Skeletal muscle tissue (tissue), 4 donors: Measurements from ENCODE around the gene VWF. TPM values are rescaled to one million over a fixed set of nuclear protein-coding genes. Genes with fewer than 3 reads are reported as not detected.

ENCODE experiments used
- H3K27ac ChIP-seq: one replicate; pipeline ENCODE4 v1.7.0; 2013; ENCODE audit warnings: mild to moderate bottlenecking, low read depth, low read length, inconsistent platforms
- H3K27me3 ChIP-seq, 3 donors: one replicate each; pipeline ENCODE4 v1.7.0; 2013; ENCODE audit warnings: low read length in 3 of 3; ENCODE audit not compliant: control insufficient read depth in 3 of 3, insufficient read depth in 3 of 3
- H3K36me3 ChIP-seq, 3 donors: one replicate each; pipeline ENCODE4 v1.7.0; 2013; ENCODE audit warnings: low read length in 3 of 3; ENCODE audit not compliant: control insufficient read depth in 3 of 3, insufficient read depth in 3 of 3
- H3K4me1 ChIP-seq, 3 donors: one replicate each; pipeline ENCODE4 v1.7.0; 2013; ENCODE audit warnings: low read length in 3 of 3, mild to moderate bottlenecking in 3 of 3; ENCODE audit not compliant: control insufficient read depth in 3 of 3, insufficient read depth in 3 of 3
- H3K4me3 ChIP-seq, 3 donors: one replicate each; pipeline ENCODE4 v1.7.0; 2013; ENCODE audit warnings: low read length in 3 of 3
- H3K9ac ChIP-seq, 3 donors: one replicate each; pipeline ENCODE4 v1.7.0; 2013; ENCODE audit warnings: low read length in 3 of 3, mild to moderate bottlenecking in 3 of 3, moderate library complexity in 2 of 3, low read depth in 1 of 3
- H3K9me3 ChIP-seq, 3 donors: one replicate each; pipeline ENCODE4 v1.7.0; 2013; ENCODE audit warnings: low read length in 3 of 3; ENCODE audit not compliant: control insufficient read depth in 3 of 3
- total RNA-seq: library from RNA; depleted of rRNA; stranded (reverse); fragments of >200 nt; gene quantifications from one replicate; pipeline ENCODE4 v1.2.3, GENCODE V29; 2014
- donor health status: Osteomylitis.

Gene VWF
- total RNA-seq, 1 donor from 2014 or later, result 58.5 TPM

DNA sequence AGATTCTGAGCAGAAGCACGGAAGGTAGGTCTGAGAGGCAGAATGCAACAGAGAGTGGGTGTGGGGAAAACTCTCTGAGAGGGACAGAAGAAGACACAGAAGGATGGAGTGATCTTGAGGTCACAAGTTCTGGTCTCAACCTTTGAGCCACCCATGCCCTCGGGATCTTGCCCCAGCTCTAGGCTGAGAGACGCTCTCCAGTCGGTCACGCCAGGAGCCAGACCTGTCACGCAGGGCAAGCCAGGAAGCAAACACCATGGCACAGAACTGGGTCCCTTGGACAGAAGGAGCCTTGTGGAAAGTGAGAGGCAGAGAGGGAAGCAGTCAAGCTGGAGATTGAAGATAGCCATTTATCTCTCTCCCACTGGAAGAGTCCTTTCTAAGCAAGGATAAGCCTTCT, 79.0 kb downstream of the VWF start:
- Histone ChIP-seq H3K27me3 (peaks cover 4 to 13% (median 6%) of the 10 kb centered on the region in 3 donors), H3K9ac (no peak overlapping the region), H3K27ac (no peak overlapping the region), H3K9me3 (no peaks in the 10 kb centered on the region), H3K4me3 (no peak overlapping the region), H3K4me1 (no peaks in the 10 kb centered on the region), H3K36me3 (peaks cover 0 to 2% (median 0%) of the 10 kb centered on the region in 3 donors)

DNA sequence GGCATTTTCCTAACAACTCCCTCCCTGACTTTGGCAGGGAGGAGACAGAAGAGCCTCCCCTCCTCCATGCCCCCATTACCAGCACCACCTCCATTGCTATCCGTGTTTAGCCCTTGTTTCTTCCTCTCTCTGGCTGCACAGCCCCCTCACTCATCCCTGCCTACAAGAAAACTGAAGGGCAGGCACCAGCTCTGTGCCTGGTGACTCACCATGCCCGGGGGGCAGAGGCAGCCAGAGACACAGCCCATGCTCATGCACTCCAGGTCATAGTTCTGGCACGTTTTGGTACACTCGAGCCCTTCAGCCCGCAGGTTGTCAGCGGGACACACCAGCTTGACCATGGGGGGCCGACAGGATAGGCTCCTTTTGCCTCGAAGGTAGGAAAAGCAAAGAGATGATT, 80.4 kb downstream of the VWF start:
- Histone ChIP-seq H3K36me3 (peaks cover 0 to 2% (median 0%) of the 10 kb centered on the region in 3 donors), H3K9ac (no peak overlapping the region), H3K27me3 (peaks cover 4 to 13% (median 6%) of the 10 kb centered on the region in 3 donors), H3K27ac (no peak overlapping the region), H3K9me3 (no peaks in the 10 kb centered on the region), H3K4me3 (no peak overlapping the region), H3K4me1 (no peaks in the 10 kb centered on the region)

DNA sequence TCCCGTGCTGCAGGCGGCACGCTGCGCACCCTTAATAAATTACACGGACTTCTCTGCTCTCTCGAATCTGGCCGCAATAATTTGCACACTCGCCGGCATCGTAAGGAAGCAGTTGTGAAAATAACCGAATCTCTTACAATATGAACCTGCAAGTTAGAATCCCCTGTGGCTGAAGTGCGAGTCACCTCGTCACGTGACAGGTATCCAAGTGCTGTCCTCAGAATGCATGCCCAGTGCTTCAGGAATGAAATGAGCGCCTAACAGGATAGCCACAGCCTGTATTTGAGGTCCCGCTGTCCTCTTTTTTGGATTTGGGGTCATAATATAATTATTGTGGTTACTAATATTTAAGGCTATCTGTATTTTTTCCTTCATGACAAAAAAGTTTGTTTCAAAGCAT, 82.0 kb downstream of the VWF start:
- Histone ChIP-seq H3K4me3 (no peak overlapping the region), H3K36me3 (peaks cover 0 to 4% (median 0%) of the 10 kb centered on the region in 3 donors), H3K27ac (no peak overlapping the region), H3K27me3 (peaks cover 4 to 16% (median 6%) of the 10 kb centered on the region in 3 donors), H3K4me1 (no peaks in the 10 kb centered on the region), H3K9me3 (no peaks in the 10 kb centered on the region), H3K9ac (no peak overlapping the region)

DNA sequence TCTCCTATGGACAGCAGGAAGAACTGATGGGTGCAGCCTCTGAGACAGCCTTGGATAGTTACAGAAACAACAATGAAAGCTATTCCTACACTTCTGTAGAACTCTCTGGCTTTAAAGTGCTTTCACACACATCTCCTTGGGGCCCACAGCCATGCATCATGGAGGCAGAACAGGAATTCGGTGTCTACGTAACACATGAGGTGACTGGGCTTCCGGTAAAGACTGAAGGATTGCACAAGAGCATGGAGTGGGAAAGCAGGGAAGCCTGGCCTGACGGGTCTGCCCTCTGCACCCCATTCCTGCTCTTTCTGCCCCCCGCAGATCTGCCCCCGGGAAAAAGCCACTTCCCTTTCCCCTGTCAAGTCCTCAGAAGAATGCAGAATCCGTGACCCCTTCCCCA, 82.6 kb downstream of the VWF start:
- no peaks in the 10 kb centered on the region for H3K9me3 ChIP-seq
- H3K27ac ChIP-seq, result no peak overlapping the region
- no peak overlapping the region for H3K4me3 ChIP-seq
- peaks cover 4 to 13% (median 6%) of the 10 kb centered on the region in 3 donors for H3K27me3 ChIP-seq
- no peak overlapping the region for H3K9ac ChIP-seq
- H3K36me3 ChIP-seq, result peaks cover 0 to 4% (median 0%) of the 10 kb centered on the region in 3 donors
- no peaks in the 10 kb centered on the region for H3K4me1 ChIP-seq

DNA sequence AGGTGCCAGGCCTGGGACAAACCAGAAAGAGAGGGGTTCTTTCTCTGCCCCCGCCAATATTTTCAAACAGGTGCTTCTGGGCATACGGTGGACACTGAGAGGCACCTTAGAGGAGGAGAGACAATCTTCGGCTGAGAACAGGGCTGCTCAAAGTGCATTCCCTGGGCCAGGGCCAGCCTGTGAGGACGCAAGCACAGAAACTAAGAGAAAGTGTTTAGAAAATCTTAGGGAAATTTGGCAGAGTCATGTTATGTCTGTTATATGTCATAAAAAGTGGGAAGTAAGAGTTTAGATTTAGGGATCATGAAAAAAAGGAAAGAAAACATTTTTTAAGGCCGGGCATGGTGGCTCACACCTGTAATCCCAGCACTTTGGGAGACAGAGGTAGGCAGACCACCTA, 83.7 kb downstream of the VWF start:
- H3K9ac ChIP-seq, result no peak overlapping the region
- no peak overlapping the region for H3K4me3 ChIP-seq
- H3K27me3 ChIP-seq, result peaks cover 0 to 6% (median 0%) of the 10 kb centered on the region in 3 donors
- peaks cover 0 to 4% (median 0%) of the 10 kb centered on the region in 3 donors for H3K36me3 ChIP-seq
- H3K4me1 ChIP-seq, result no peaks in the 10 kb centered on the region
- H3K9me3 ChIP-seq, result no peaks in the 10 kb centered on the region
- no peak overlapping the region for H3K27ac ChIP-seq

DNA sequence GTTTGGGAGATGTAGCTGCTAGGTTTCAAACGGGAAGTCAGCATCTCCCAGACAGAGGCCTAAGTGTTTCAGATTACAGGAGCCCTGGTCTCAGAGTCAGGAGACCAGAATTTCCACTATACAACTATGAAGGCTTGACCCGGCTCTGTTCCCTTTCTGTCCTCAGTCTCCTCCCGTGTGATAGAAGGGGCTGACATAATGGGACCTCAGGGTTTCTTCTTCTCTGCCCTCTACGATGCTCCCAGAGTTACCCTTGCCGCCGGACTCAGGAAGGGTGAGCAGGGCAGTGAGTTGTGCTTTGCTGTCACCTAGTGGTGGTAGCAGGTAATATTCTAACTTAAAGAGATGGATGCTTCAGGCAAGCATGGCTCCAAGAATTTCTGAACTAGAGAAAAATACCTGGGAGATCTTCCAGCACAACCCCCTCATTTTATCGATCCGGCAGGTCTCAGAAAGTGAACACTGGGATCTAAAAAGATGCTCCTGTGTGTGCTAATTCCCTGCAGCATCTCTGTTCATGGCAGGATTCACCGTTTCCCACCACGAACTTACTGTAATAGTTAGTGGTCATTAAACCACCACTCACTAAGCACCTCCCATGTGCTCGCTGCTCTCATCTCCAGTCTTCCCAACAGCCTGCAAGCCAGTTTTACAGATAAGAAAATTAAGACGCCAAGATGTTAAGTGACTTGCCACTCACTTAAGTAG, 84.4 kb downstream of the VWF start:
- Histone ChIP-seq H3K27ac (no peak overlapping the region), H3K27me3 (peaks cover 0 to 3% (median 0%) of the 10 kb centered on the region in 3 donors), H3K4me3 (no peak overlapping the region), H3K9me3 (no peaks in the 10 kb centered on the region), H3K36me3 (peaks cover 0 to 2% (median 0%) of the 10 kb centered on the region in 3 donors), H3K4me1 (no peaks in the 10 kb centered on the region), H3K9ac (no peak overlapping the region)

DNA sequence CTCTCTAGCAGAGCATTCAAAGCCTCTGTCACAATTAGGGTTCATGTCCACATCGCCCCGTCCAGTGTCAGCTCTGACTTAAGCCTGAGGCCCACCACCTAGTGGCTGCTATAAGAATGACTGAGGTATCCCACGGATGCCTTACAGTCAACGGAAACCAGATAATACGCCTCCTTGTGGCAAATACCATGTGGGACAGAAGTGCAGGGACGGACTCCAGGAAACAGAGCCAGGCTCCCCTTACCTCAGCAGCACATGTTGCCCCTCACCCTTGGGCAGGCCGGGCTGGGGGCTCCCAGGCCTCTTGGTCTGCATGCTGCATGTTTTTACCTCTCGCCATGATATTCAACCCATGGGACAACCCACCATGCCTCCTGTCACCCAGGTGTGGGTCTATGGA, 86.3 kb downstream of the VWF start:
- Histone ChIP-seq H3K9me3 (no peaks in the 10 kb centered on the region), H3K9ac (no peak overlapping the region), H3K36me3 (peaks cover 0 to 5% (median 0%) of the 10 kb centered on the region in 3 donors), H3K27me3 (peaks cover 0 to 7% (median 0%) of the 10 kb centered on the region in 3 donors), H3K4me1 (no peaks in the 10 kb centered on the region), H3K4me3 (no peak overlapping the region), H3K27ac (no peak overlapping the region)

DNA sequence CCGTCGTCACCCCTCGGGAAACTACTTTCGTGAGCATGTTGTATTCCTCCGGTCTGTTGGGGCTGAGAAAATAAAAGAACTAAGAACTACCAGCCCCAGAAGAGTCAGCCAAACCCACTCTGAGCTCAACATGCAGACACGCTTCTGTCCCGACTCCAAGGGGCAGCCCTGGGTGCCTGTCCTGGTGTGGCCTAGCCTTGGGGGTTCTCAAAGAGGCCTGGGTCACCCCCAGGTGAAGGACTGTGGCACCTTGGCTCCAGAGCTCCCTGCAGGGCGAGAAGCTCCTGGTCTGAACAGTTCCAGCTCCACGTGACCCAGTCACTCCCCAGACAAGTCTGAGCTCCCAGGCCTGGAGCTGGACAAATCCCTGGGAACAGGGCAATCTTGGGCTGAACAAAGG, 87.0 kb downstream of the VWF start:
- Histone ChIP-seq H3K27me3 (peaks cover 0 to 7% (median 0%) of the 10 kb centered on the region in 3 donors), H3K4me3 (no peak overlapping the region), H3K27ac (no peak overlapping the region), H3K9ac (no peak overlapping the region), H3K36me3 (peaks cover 0 to 5% (median 0%) of the 10 kb centered on the region in 3 donors), H3K4me1 (no peaks in the 10 kb centered on the region), H3K9me3 (no peaks in the 10 kb centered on the region)

DNA sequence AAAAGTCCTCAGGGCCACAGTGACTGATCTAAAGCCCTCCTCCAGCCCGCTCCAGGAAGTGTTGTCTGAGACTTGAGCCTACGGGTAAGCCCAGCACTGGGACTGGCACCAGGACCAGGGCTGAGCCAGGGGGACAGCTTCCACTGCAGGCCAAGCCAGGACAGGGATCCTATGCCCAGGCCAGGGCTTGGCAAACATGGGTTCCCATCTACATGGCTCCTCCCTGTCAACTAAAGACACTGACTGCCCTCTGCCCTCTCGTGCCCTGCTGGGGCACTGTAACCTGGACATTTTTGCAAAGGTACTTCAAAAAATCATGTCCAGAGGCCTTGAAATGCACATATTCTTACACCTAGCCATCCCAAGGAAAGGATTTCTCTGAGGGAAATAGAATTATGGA, 88.0 kb downstream of the VWF start:
- Histone ChIP-seq H3K36me3 (peaks cover 0 to 5% (median 0%) of the 10 kb centered on the region in 3 donors), H3K4me1 (no peaks in the 10 kb centered on the region), H3K27ac (no peak overlapping the region)

DNA sequence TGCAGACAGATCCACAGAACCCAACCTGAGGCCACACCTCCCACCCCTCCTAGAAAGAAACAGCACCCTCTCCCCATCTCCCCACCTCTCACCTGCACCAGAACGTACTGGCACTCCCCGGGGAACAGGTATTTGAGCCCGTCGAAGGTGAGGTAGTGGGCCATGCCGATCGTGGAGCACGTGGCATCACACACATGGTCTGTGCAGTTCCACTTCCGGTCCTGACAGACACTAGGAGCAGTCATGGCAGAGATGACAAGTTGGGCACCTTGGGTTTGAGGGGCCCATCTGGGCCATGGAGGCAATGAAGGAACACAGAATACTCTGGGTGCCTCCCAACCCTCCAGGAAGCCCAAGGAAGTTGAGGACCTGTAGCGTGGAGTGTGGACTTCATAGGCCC, 89.9 kb downstream of the VWF start:
- Histone ChIP-seq H3K9me3 (no peaks in the 10 kb centered on the region), H3K9ac (no peak overlapping the region), H3K4me3 (no peak overlapping the region), H3K27ac (no peak overlapping the region), H3K36me3 (peaks cover 0 to 7% (median 3%) of the 10 kb centered on the region in 3 donors), H3K4me1 (no peaks in the 10 kb centered on the region), H3K27me3 (peaks cover 0 to 7% (median 0%) of the 10 kb centered on the region in 3 donors)

More for the DNA sequence above, 88.0 kb downstream of the VWF start:
- Histone ChIP-seq H3K9ac (no peak overlapping the region), H3K27me3 (peaks cover 0 to 7% (median 0%) of the 10 kb centered on the region in 3 donors), H3K4me3 (no peak overlapping the region), H3K9me3 (no peaks in the 10 kb centered on the region)
